Gastroesophageal sphincter (tissue), 3 donors: Measurements from ENCODE around the gene JAKMIP2.

Experiments used
- CTCF ChIP-seq, 4 experiments: fragments of 200-600 bp in 2 of 4; fragments of 450-650 bp in 2 of 4; sonication (generic) in 1 of 4; IDR thresholded peaks; one replicate each; pipeline ENCODE4 v1.5.1; 2017 to 2019; ENCODE audit warnings: antibody characterized with exemption in 4 of 4, mild to moderate bottlenecking in 2 of 4, moderate library complexity in 2 of 4
- EP300 ChIP-seq: sonication (generic); formaldehyde crosslinking; IDR thresholded peaks from one replicate; pipeline ENCODE4 v1.6.1; 2017; ENCODE audit warnings: antibody characterized with exemption, mild to moderate bottlenecking
- POLR2A ChIP-seq, 2 donors: fragments of 450-650 bp; IDR thresholded peaks; one replicate each; pipeline ENCODE4 v1.6.1; 2017; ENCODE audit warnings: antibody characterized with exemption in 2 of 2, mild to moderate bottlenecking in 2 of 2, moderate library complexity in 1 of 2
- POLR2AphosphoS5 ChIP-seq: sonication (generic); formaldehyde crosslinking; IDR thresholded peaks from one replicate; pipeline ENCODE4 v1.6.1; 2017; ENCODE audit warnings: antibody characterized with exemption

GRCh38 chr5:147690595-147690994, 91.9 kb downstream of the JAKMIP2 start:
- TF ChIP-seq CTCF (IDR thresholded peaks at IDR 0.05) (no peak), POLR2AphosphoS5 (no peak), POLR2A (IDR thresholded peaks at IDR 0.05) (no peak), EP300 (no peak)
